HEK293 (cell line): Measurements from ENCODE around the gene KCNJ1.

Experiments
- CTCF ChIA-PET: fragments of 350-600 bp; formaldehyde crosslinking; extraction: SDS; loops from one replicate; lab custom pipeline; 2021; ENCODE audit warnings: antibody characterized with exemption; lab: Yijun Ruan, JAX
- POLR2A ChIA-PET: fragments of 300-600 bp; formaldehyde crosslinking; extraction: SDS; loops from one replicate; lab custom pipeline; 2020; ENCODE audit warnings: antibody characterized with exemption, inconsistent platforms; lab: Yijun Ruan, JAX
- H3K27ac ChIP-seq: fragments of 200-500 bp; sonication (Bioruptor generic); 2 replicates; pipeline ENCODE4 v1.5.1; 2014; ENCODE audit warnings: low read depth, low read length, control low read depth, inconsistent platforms; ENCODE audit errors: extremely low read depth
- H3K36me3 ChIP-seq, 2 experiments: fragments of 200-500 bp in 1 of 2; sonication (Bioruptor generic) in 1 of 2; 1 replicate in 1 of 2; 2 replicates in 1 of 2; pipeline ENCODE4 v1.5.1; 2014 to 2017; ENCODE audit warnings: inconsistent platforms in 2 of 2, low read length in 2 of 2; ENCODE audit not compliant: control insufficient read depth in 2 of 2, insufficient read depth in 1 of 2
- H3K4me1 ChIP-seq: fragments of 200-500 bp; sonication (Bioruptor generic); 2 replicates; pipeline ENCODE4 v1.5.1; 2014; ENCODE audit warnings: mild to moderate bottlenecking, low read length, inconsistent platforms; ENCODE audit not compliant: control insufficient read depth, insufficient read depth
- H3K4me3 ChIP-seq: 2 replicates; pipeline ENCODE4 v1.5.1; 2011; ENCODE audit warnings: low read depth, mild to moderate bottlenecking, control low read depth, low read length, moderate library complexity
- H3K9me3 ChIP-seq: fragments of 200-500 bp; sonication (Bioruptor generic); 2 replicates; pipeline ENCODE4 v1.5.1; 2014; ENCODE audit warnings: low read depth, low read length, inconsistent platforms; ENCODE audit not compliant: control insufficient read depth, insufficient read depth
- EGR2 ChIP-seq: fragments of 450-650 bp; formaldehyde crosslinking; IDR thresholded peaks from 2 replicates; pipeline ENCODE4 v1.5.1; 2016; ENCODE audit warnings: low read depth, missing biosample characterization, missing genetic modification characterization
- GFI1B ChIP-seq: fragments of 450-650 bp; formaldehyde crosslinking; IDR thresholded peaks from 2 replicates; pipeline ENCODE4 v1.5.1; 2016; ENCODE audit warnings: missing biosample characterization, missing genetic modification characterization
- HOXA7 ChIP-seq: sonication (generic); formaldehyde crosslinking; IDR thresholded peaks from 2 replicates; pipeline ENCODE4 v1.8.1; 2022; ENCODE audit warnings: missing genetic modification reagents, borderline replicate concordance
- HOXC10 ChIP-seq: sonication (generic); formaldehyde crosslinking; IDR thresholded peaks from 2 replicates; pipeline ENCODE4 v1.8.1; 2023; ENCODE audit warnings: mild to moderate bottlenecking, missing genetic modification reagents
- INSM2 ChIP-seq: fragments of 450-650 bp; formaldehyde crosslinking; IDR thresholded peaks from 2 replicates; pipeline ENCODE4 v1.5.1; 2016; ENCODE audit warnings: missing biosample characterization, missing genetic modification characterization
- KLF17 ChIP-seq: fragments of 450-650 bp; formaldehyde crosslinking; IDR thresholded peaks from 2 replicates; pipeline ENCODE4 v1.5.1; 2016; ENCODE audit warnings: missing biosample characterization, missing genetic modification characterization
- PRDM2 ChIP-seq: fragments of 450-650 bp; formaldehyde crosslinking; IDR thresholded peaks from 2 replicates; pipeline ENCODE4 v1.5.1; 2016; ENCODE audit warnings: missing biosample characterization, missing genetic modification characterization, borderline replicate concordance
- SP2 ChIP-seq: fragments of 450-650 bp; formaldehyde crosslinking; IDR thresholded peaks from 2 replicates; pipeline ENCODE4 v1.5.1; 2016; ENCODE audit warnings: missing biosample characterization, missing genetic modification characterization
- SP7 ChIP-seq: fragments of 450-650 bp; formaldehyde crosslinking; IDR thresholded peaks from 2 replicates; pipeline ENCODE4 v1.5.1; 2016; ENCODE audit warnings: missing biosample characterization, missing genetic modification characterization
- ZNF169 ChIP-seq: fragments of 450-650 bp; formaldehyde crosslinking; IDR thresholded peaks from 2 replicates; pipeline ENCODE4 v1.5.1; 2016; ENCODE audit warnings: missing biosample characterization, missing genetic modification characterization
- ZNF280C ChIP-seq: fragments of 450-650 bp; formaldehyde crosslinking; IDR thresholded peaks from 2 replicates; pipeline ENCODE4 v1.5.1; 2016; ENCODE audit warnings: missing biosample characterization, missing genetic modification characterization
- ZNF394 ChIP-seq: fragments of 450-650 bp; formaldehyde crosslinking; IDR thresholded peaks from 2 replicates; pipeline ENCODE4 v1.5.1; 2016; ENCODE audit warnings: missing biosample characterization, missing genetic modification characterization, mild to moderate bottlenecking, moderate library complexity, borderline replicate concordance
- ZNF585B ChIP-seq: fragments of 450-650 bp; formaldehyde crosslinking; IDR thresholded peaks from 2 replicates; pipeline ENCODE4 v1.5.1; 2016; ENCODE audit warnings: missing biosample characterization, missing genetic modification characterization
- ZNF660 ChIP-seq: fragments of 450-650 bp; IDR thresholded peaks from 2 replicates; pipeline ENCODE4 v1.5.1; 2018; ENCODE audit warnings: missing biosample characterization, mild to moderate bottlenecking, missing genetic modification characterization
- ZNF843 ChIP-seq: fragments of 450-650 bp; formaldehyde crosslinking; IDR thresholded peaks from 2 replicates; pipeline ENCODE4 v1.5.1; 2016; ENCODE audit warnings: missing biosample characterization, missing genetic modification characterization

KCNJ1 gene

GRCh38 chr11:128911239-128911638 is 44.1 kb upstream of the KCNJ1 start:
- POLR2A ChIA-PET = no interaction called here

GRCh38 chr11:128910576-128910975 is 43.5 kb upstream of the KCNJ1 start:
- no peaks in the 10 kb centered on the region for H3K4me1 ChIP-seq
- TF ChIP-seq SP2 (tag by site-specific recombination) (no peak), KLF17 (tag by site-specific recombination) (no peak)
- H3K27ac ChIP-seq = no peak overlapping the region
- H3K9me3 ChIP-seq = no peaks in the 10 kb centered on the region
- no peaks in the 10 kb centered on the region for H3K36me3 ChIP-seq
- POLR2A ChIA-PET = no interaction called here
- CTCF ChIA-PET = interaction anchor here (0.9 to 2.8 kb wide), 2 partner anchors 25 to 46 kb away, joined by 3 to 9 read pairs; no protein-coding TSS in a partner anchor
- H3K4me3 ChIP-seq = no peak overlapping the region

More at GRCh38 chr11:128911239-128911638, 44.1 kb upstream of the KCNJ1 start:
- no peaks in the 10 kb centered on the region for H3K4me1 ChIP-seq
- TF ChIP-seq ZNF280C (tag by site-specific recombination) (no peak), ZNF394 (tag by site-specific recombination) (no peak), SP7 (no peak), GFI1B (no peak), INSM2 (no peak), ZNF585B (no peak), ZNF660 (tag by site-specific recombination) (no peak), ZNF169 (tag by site-specific recombination) (no peak)
- TF ChIP-seq, all 188 proteins: peak for 0
- no peak overlapping the region for H3K27ac ChIP-seq
- CTCF ChIA-PET = interaction anchor here (2.8 kb wide), 1 partner anchor 45 kb away, joined by 9 read pairs; no protein-coding TSS in a partner anchor
- no peaks in the 10 kb centered on the region for H3K9me3 ChIP-seq
- H3K36me3 ChIP-seq = no peaks in the 10 kb centered on the region
- H3K4me3 ChIP-seq = no peak overlapping the region

GRCh38 chr11:128909438-128910125 is 42.5 kb upstream of the KCNJ1 start:
- Histone ChIP-seq H3K36me3 (no peaks in the 10 kb centered on the region), H3K4me3 (no peak overlapping the region), H3K4me1 (0 out of 2 replicates have a peak, but pooled peaks cover under 1% of the 10 kb centered on the region), H3K9me3 (no peaks in the 10 kb centered on the region), H3K27ac (no peak overlapping the region)
- POLR2A ChIA-PET = no interaction called here
- TF ChIP-seq HOXC10 (no peak), HOXA7 (CRISPR knock-in tag) (no peak), EGR2 (no peak), ZNF843 (tag by site-specific recombination) (no peak), PRDM2 (no peak)
- CTCF ChIA-PET = interaction anchor here (0.9 to 2.8 kb wide), 2 partner anchors 24 to 47 kb away, joined by 3 to 9 read pairs; no protein-coding TSS in a partner anchor
